GM12873 (cell line): ENCODE measurements around the gene C10orf105.

ENCODE experiments used
- TF ChIP-seq, protein P1 (sequence below): IDR thresholded peaks from 2 replicates; pipeline ENCODE4 v1.5.1; 2012; ENCODE audit warnings: low read depth, mild to moderate bottlenecking, moderate library complexity, low read length, control low read depth; ENCODE audit not compliant: insufficient read depth; ENCODE audit errors: missing control alignments

C10orf105 gene

DNA sequence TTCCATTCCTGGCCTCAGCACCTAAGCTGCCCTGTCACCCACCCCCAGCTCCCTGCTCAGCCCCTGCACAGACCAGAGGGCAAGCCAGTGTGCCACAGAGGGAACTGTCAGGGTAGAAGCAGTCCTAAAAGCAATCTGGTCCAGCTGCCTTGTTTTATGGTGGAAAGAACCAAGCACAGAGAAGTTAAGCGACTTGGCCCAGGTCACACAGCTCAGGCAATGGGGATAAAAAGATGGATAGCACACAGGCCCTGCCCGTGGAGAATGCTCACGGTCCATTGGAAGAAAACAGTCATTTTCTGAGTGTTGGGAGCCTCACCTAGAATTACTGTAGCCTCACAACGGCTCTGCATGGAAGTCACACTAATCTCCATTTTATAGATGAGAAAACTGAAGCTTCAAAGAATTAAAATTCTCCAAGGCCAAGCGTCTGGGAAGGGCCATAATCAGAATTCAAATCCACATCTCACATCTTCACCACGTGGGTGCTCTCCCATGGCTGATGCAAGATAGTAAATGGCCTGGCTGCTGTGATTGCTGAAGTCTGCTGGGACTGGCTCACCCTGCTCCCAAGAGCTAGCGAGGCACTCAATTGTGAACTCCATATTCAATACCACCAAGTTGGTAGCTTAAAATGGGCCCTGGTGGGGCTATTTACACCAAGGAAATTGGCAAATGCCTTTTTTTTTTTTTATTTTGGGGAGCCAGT, 26.8 kb downstream of the C10orf105 start:
- TF ChIP-seq, protein P1, sequence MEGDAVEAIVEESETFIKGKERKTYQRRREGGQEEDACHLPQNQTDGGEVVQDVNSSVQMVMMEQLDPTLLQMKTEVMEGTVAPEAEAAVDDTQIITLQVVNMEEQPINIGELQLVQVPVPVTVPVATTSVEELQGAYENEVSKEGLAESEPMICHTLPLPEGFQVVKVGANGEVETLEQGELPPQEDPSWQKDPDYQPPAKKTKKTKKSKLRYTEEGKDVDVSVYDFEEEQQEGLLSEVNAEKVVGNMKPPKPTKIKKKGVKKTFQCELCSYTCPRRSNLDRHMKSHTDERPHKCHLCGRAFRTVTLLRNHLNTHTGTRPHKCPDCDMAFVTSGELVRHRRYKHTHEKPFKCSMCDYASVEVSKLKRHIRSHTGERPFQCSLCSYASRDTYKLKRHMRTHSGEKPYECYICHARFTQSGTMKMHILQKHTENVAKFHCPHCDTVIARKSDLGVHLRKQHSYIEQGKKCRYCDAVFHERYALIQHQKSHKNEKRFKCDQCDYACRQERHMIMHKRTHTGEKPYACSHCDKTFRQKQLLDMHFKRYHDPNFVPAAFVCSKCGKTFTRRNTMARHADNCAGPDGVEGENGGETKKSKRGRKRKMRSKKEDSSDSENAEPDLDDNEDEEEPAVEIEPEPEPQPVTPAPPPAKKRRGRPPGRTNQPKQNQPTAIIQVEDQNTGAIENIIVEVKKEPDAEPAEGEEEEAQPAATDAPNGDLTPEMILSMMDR, result no peak

DNA sequence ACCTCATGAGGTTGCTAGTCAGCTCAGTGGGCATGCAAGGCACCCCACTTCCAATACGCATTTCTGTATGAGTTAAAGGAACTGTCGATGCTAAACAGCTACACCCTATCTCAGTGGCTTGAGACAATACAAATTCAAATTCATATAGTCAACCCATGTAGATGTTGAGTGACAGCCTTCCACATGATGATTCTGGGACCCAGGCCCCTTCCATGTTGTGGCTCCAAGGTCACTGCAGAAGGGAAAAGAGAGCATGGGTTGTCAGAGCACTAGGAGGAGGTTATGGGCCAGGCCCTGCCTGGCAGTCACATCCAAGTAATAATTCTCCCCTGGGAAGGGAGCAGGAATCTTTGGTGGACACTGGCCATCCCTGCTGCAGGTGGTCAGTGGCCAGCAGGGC, 28.2 kb downstream of the C10orf105 start:
- TF ChIP-seq, protein P1, result no peak

DNA sequence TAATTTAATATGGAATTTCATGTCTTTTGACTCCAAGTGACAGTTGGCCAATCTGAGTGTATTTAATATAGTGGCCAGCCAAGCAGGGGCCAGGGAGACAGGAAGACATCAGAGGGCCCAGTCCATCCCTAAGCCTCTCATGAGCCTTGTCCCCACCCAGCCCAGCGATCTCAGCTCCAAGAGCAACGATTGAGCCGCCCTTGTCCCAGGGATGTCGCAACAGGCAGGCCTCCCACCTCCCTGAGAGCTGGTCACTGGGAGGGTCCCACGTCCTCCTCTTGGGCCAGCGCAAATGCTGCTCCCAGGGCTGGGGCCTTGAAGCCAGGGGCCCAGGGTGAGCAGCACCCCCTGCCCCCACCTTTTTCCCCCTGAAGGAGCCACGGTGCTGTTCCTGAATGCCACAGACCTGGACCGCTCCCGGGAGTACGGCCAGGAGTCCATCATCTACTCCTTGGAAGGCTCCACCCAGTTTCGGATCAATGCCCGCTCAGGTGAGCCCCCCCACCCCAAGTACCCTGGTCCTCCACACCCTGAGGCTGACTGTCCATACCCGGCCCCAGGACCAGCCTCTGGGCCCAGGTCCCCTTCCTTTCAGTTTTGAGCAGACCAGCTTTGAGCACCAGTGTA, 29.4 kb downstream of the C10orf105 start:
- TF ChIP-seq, protein P1, result no peak

DNA sequence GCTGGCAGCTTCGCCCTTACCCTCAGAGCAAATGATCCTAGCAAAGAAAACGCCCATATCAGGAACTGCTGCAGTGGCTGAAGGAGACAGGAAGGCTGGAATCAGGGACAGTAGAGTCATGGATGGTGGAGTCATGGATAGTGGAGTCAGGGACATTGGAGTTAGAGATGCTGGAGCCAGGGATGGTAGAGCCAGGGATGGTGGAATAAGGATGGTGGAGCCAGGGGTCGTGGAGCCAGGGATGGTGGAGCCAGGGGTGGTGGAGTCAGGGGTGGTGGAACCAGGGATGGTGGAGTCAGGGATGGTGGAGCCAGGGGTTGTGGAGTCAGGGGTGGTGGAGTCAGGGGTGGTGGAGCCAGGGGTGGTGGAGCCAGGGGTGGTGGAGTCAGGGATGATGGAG, 31.3 kb downstream of the C10orf105 start:
- TF ChIP-seq, protein P1, result no peak

DNA sequence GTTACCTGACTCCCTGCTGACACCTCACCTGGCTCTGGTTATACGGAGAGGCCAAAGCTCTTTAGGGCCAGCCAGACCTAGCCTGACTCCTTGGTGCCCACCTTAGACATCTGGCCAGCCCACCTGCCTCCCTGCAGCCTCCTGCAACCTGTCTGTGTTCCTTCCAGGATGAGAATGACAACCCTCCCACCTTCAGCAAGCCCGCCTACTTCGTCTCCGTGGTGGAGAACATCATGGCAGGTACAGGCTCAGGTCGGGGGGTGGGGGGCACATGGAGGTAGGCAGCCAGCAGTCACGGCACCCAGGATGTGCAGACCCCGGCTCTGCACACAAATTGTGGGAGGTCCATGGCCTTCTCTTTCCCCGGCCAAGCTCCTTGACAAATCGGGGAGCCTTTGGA, 32.1 kb downstream of the C10orf105 start:
- TF ChIP-seq, protein P1, result no peak

DNA sequence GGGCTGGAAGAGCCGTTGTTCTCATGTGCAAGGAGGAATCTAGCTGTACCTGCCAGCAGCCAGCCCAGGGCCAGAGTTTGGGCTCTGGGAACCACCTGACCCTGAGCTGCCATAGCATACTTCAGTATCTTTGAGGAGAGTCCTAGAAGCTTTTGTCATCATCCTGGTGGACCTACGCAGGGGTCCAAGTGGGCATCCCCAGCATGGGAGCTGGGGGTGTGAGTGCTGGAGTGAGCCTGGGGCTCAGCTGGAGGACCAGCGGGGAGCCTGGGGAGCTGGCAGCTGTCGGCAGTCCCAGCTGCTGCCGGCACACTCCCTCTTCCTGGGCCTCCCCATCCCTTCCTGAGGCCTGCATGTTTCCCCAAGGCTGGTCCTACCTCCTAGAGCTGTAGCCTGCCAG, 32.5 kb downstream of the C10orf105 start:
- TF ChIP-seq, protein P1, result no peak

DNA sequence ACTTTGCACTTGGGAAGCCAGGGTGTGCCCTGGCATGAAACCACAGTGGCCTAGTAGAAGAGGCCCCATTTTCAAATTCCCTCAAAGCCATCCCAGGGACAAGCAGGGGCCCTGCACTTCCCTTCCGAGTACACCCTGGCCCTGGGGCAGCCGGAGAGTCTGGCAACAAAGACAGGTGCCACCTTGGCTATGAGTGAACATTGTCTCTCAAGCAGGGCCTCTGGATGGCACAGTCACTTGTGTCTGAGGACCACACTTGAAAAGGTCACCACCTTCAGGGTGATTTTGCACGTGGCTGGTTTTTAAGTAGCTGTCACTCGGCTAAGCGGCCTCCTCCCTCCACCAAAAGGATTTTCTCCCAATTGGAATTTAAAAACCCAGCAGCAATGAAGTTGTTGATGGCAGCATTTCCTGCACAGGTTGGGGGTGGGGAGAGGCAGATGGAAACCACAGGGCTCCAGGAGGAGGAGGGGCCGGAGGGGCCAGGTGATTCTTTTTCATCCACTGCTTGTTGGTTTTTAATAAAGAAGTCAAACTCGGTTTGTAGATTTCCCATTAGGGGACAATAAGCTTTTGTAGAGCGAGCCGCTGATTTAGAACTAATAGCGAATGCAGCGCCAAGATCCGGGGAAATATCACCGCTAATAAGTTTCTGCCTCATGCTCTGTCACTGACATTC, 33.9 kb downstream of the C10orf105 start:
- TF ChIP-seq, protein P1, result no peak
